Activated CD8-positive, alpha-beta T cell treated with anti-CD3 and anti-CD28 coated beads, Interleukin-2, amount 10 ng/mL, durations not matched to agents 7 days and 5 days (primary cell): ENCODE results near the gene CDK8. TPM values are rescaled to one million over a fixed set of nuclear protein-coding genes. Genes with fewer than 3 reads are reported as not detected.
"Not testable (repeated sequence)": the region's sequence is repeated elsewhere in the genome, so short reads cannot be mapped to it uniquely, and the experiment has no call there.

Experiments
- ATAC-seq: fragments of 150-1000 bp; cut with Tn5 transposase; one replicate; pipeline ENCODE4 v1.10.0; 2021; ENCODE audit warnings: moderate library complexity
- CTCF ChIA-PET: fragments of 350-600 bp; sonication (Branson Sonifier 250); formaldehyde crosslinking; loops from one replicate; lab custom pipeline; 2021; ENCODE audit warnings: antibody characterized with exemption; lab: Charles Lee
- POLR2A ChIA-PET: fragments of 350-600 bp; sonication (Branson Sonifier 250); formaldehyde crosslinking; loops from one replicate; lab custom pipeline; 2021; ENCODE audit warnings: antibody characterized with exemption; lab: Charles Lee
- DNase-seq: peaks from one replicate; pipeline ENCODE4 v3.0.0-alpha.2; 2020
- H3K27ac Mint-ChIP-seq: one replicate; pipeline ENCODE4 v1.8.0; 2021; ENCODE audit warnings: mild to moderate bottlenecking, mixed read lengths
- H3K27me3 Mint-ChIP-seq: one replicate; pipeline ENCODE4 v1.8.0; 2021; ENCODE audit warnings: low read depth, mixed read lengths
- H3K36me3 Mint-ChIP-seq: one replicate; pipeline ENCODE4 v1.8.0; 2021; ENCODE audit warnings: low read depth, mixed read lengths
- H3K4me1 Mint-ChIP-seq: one replicate; pipeline ENCODE4 v1.8.0; 2021; ENCODE audit warnings: low read depth, mixed read lengths
- H3K4me3 Mint-ChIP-seq: one replicate; pipeline ENCODE4 v1.8.0; 2021; ENCODE audit warnings: mild to moderate bottlenecking, mixed read lengths
- H3K9me3 Mint-ChIP-seq: one replicate; pipeline ENCODE4 v1.8.0; 2022; ENCODE audit warnings: mixed read lengths; ENCODE audit not compliant: insufficient read depth
- total RNA-seq, 2 experiments: library from RNA; stranded (reverse); gene quantifications; one replicate each; pipeline ENCODE4 v1.2.3, GENCODE V29; 2021

The CDK8 gene
- total RNA-seq, 2 experiments from 2014 or later: 14.7 to 15.7 TPM

- H3K36me3 Mint-ChIP-seq, ATAC-seq, H3K27me3 Mint-ChIP-seq, H3K9me3 Mint-ChIP-seq, POLR2A ChIA-PET, H3K4me1 Mint-ChIP-seq, H3K4me3 Mint-ChIP-seq, DNase-seq, H3K27ac Mint-ChIP-seq, CTCF ChIA-PET: not testable (repeated sequence)
Observed at GRCh38 chr13:26316095-26316494, 62.2 kb downstream of the CDK8 start.

- ATAC-seq: no peak
- H3K4me3 Mint-ChIP-seq: no peak overlapping the region
- no peaks in the 10 kb centered on the region for H3K9me3 Mint-ChIP-seq
- H3K27ac Mint-ChIP-seq: no peak overlapping the region
- CTCF ChIA-PET: no interaction called here
- DNase-seq: no peak
- H3K27me3 Mint-ChIP-seq: no peaks in the 10 kb centered on the region
- no peaks in the 10 kb centered on the region for H3K36me3 Mint-ChIP-seq
- POLR2A ChIA-PET: no interaction called here
- H3K4me1 Mint-ChIP-seq: peaks cover 5% of the 10 kb centered on the region
Observed at GRCh38 chr13:26320766-26321165, 66.8 kb downstream of the CDK8 start.

- no peak overlapping the region for H3K27ac Mint-ChIP-seq
- no peak for DNase-seq
- H3K4me3 Mint-ChIP-seq: no peak overlapping the region
Observed at GRCh38 chr13:26323127-26323526, 69.2 kb downstream of the CDK8 start.

GRCh38 chr13:26323764-26324163, 69.8 kb downstream of the CDK8 start:
- DNase-seq: no peak
- no peak for ATAC-seq
- Mint-ChIP-seq H3K4me3 (no peak overlapping the region), H3K27me3 (no peaks in the 10 kb centered on the region), H3K36me3 (no peaks in the 10 kb centered on the region), H3K27ac (no peak overlapping the region), H3K9me3 (no peaks in the 10 kb centered on the region), H3K4me1 (peaks cover 18% of the 10 kb centered on the region)
- POLR2A ChIA-PET: no interaction called here
- CTCF ChIA-PET: no interaction called here

More at GRCh38 chr13:26323127-26323526, 69.2 kb downstream of the CDK8 start:
- Mint-ChIP-seq H3K27me3 (no peaks in the 10 kb centered on the region), H3K9me3 (no peaks in the 10 kb centered on the region), H3K4me1 (peaks cover 12% of the 10 kb centered on the region), H3K36me3 (no peaks in the 10 kb centered on the region)
- ChIA-PET CTCF (no interaction called here), POLR2A (no interaction called here)
- no peak for ATAC-seq

- H3K4me1 Mint-ChIP-seq: peaks cover 19% of the 10 kb centered on the region
- DNase-seq (no peak), ATAC-seq (no peak)
- CTCF ChIA-PET: no interaction called here
- H3K4me3 Mint-ChIP-seq: no peak overlapping the region
- no peaks in the 10 kb centered on the region for H3K27me3 Mint-ChIP-seq
- no peaks in the 10 kb centered on the region for H3K36me3 Mint-ChIP-seq
- H3K27ac Mint-ChIP-seq: no peak overlapping the region
- POLR2A ChIA-PET: no interaction called here
- H3K9me3 Mint-ChIP-seq: no peaks in the 10 kb centered on the region
Observed at GRCh38 chr13:26324294-26324693, 70.4 kb downstream of the CDK8 start.

GRCh38 chr13:26324867-26325266, 70.9 kb downstream of the CDK8 start:
- Mint-ChIP-seq H3K27ac (no peak overlapping the region), H3K4me1 (peaks cover 19% of the 10 kb centered on the region), H3K4me3 (no peak overlapping the region), H3K36me3 (no peaks in the 10 kb centered on the region), H3K27me3 (no peaks in the 10 kb centered on the region), H3K9me3 (no peaks in the 10 kb centered on the region)
- ATAC-seq (no peak), DNase-seq (no peak)
- CTCF ChIA-PET: interaction anchor here (0.7 kb wide), 1 partner anchor 138 kb away, joined by 3 read pairs; no protein-coding TSS in a partner anchor
- POLR2A ChIA-PET: no interaction called here

GRCh38 chr13:26325876-26326275, 71.9 kb downstream of the CDK8 start:
- ATAC-seq: no peak
- Mint-ChIP-seq H3K9me3 (no peaks in the 10 kb centered on the region), H3K4me3 (no peak overlapping the region), H3K4me1 (peaks cover 22% of the 10 kb centered on the region), H3K36me3 (peaks cover 6% of the 10 kb centered on the region), H3K27me3 (no peaks in the 10 kb centered on the region), H3K27ac (no peak overlapping the region)
- CTCF ChIA-PET: interaction anchor here (0.6 to 0.7 kb wide), 2 partner anchors 14 to 89 kb away, joined by 3 read pairs; no protein-coding TSS in a partner anchor
- POLR2A ChIA-PET: no interaction called here
- no peak for DNase-seq

GRCh38 chr13:26326562-26326961, 72.6 kb downstream of the CDK8 start:
- DNase-seq: no peak
- peaks cover 7% of the 10 kb centered on the region for H3K36me3 Mint-ChIP-seq
- CTCF ChIA-PET: interaction anchor here (0.7 kb wide), 1 partner anchor 88 kb away, joined by 3 read pairs; no protein-coding TSS in a partner anchor
- POLR2A ChIA-PET: no interaction called here
- H3K27me3 Mint-ChIP-seq: no peaks in the 10 kb centered on the region
- no peak overlapping the region for H3K27ac Mint-ChIP-seq
- ATAC-seq: no peak
- peaks cover 25% of the 10 kb centered on the region for H3K4me1 Mint-ChIP-seq
- no peaks in the 10 kb centered on the region for H3K9me3 Mint-ChIP-seq
- no peak overlapping the region for H3K4me3 Mint-ChIP-seq

- ATAC-seq (no peak), DNase-seq (no peak)
- no peaks in the 10 kb centered on the region for H3K27me3 Mint-ChIP-seq
- ChIA-PET POLR2A (interaction anchor here (0.6 kb wide), 1 partner anchor 142 kb away, joined by 3 read pairs; no protein-coding TSS in a partner anchor), CTCF (no interaction called here)
- no peak overlapping the region for H3K4me3 Mint-ChIP-seq
- peaks cover 25% of the 10 kb centered on the region for H3K4me1 Mint-ChIP-seq
- no peak overlapping the region for H3K27ac Mint-ChIP-seq
- no peaks in the 10 kb centered on the region for H3K9me3 Mint-ChIP-seq
- H3K36me3 Mint-ChIP-seq: peaks cover 7% of the 10 kb centered on the region
Observed at GRCh38 chr13:26327940-26328725, 74.2 kb downstream of the CDK8 start.

- Mint-ChIP-seq H3K27me3 (no peaks in the 10 kb centered on the region), H3K36me3 (peaks cover 7% of the 10 kb centered on the region), H3K27ac (no peak overlapping the region), H3K4me1 (peaks cover 5% of the 10 kb centered on the region), H3K9me3 (no peaks in the 10 kb centered on the region), H3K4me3 (no peak overlapping the region)
- DNase-seq (no peak), ATAC-seq (no peak)
- POLR2A ChIA-PET: no interaction called here
- CTCF ChIA-PET: no interaction called here
Observed at GRCh38 chr13:26335158-26335557, 81.2 kb downstream of the CDK8 start.

GRCh38 chr13:26340807-26341206, 86.9 kb downstream of the CDK8 start:
- no peaks in the 10 kb centered on the region for H3K27me3 Mint-ChIP-seq
- ChIA-PET POLR2A (no interaction called here), CTCF (no interaction called here)
- no peak overlapping the region for H3K4me3 Mint-ChIP-seq
- ATAC-seq: no peak
- H3K4me1 Mint-ChIP-seq: peaks cover 3% of the 10 kb centered on the region
- peaks cover 4% of the 10 kb centered on the region for H3K36me3 Mint-ChIP-seq
- DNase-seq: no peak
- no peak overlapping the region for H3K27ac Mint-ChIP-seq
- H3K9me3 Mint-ChIP-seq: no peaks in the 10 kb centered on the region

GRCh38 chr13:26342898-26343297, 89.0 kb downstream of the CDK8 start:
- ChIA-PET CTCF (no interaction called here), POLR2A (no interaction called here)
- no peaks in the 10 kb centered on the region for H3K9me3 Mint-ChIP-seq
- H3K27me3 Mint-ChIP-seq: no peaks in the 10 kb centered on the region
- DNase-seq: no peak
- peaks cover 4% of the 10 kb centered on the region for H3K36me3 Mint-ChIP-seq
- H3K4me1 Mint-ChIP-seq: peaks cover 3% of the 10 kb centered on the region
- ATAC-seq: no peak
- H3K4me3 Mint-ChIP-seq: no peak overlapping the region
- no peak overlapping the region for H3K27ac Mint-ChIP-seq
